HepG2 (cell line): ENCODE measurements around the gene C4orf54.

Source experiments
- DZIP1 ChIP-seq: sonication (generic); formaldehyde crosslinking; IDR thresholded peaks from 2 replicates; pipeline ENCODE4 v1.5.0; 2020; ENCODE audit warnings: mild to moderate bottlenecking, missing genetic modification reagents
- MAFK ChIP-seq, 2 experiments: IDR thresholded peaks in 1 of 2; conservative IDR thresholded peaks in 1 of 2; 2 replicates each; pipeline ENCODE4 v1.6.1; 2011; ENCODE audit warnings: improper control_type of control experiment in 2 of 2, low read length in 2 of 2
- ZNF205 ChIP-seq: IDR thresholded peaks from 2 replicates; pipeline ENCODE4 v1.6.1; 2018; ENCODE audit warnings: missing biosample characterization, missing genetic modification reagents
- ZNF670 ChIP-seq: sonication (generic); formaldehyde crosslinking; IDR thresholded peaks from 2 replicates; pipeline ENCODE4 v1.8.0; 2022; ENCODE audit warnings: mild to moderate bottlenecking, missing genetic modification reagents, borderline replicate concordance

- TF ChIP-seq DZIP1 (CRISPR knock-in tag) (no peak), ZNF205 (CRISPR knock-in tag) (no peak), ZNF670 (CRISPR knock-in tag) (no peak), MAFK (conservative IDR thresholded peaks at IDR 0.05 in 1 of 2, IDR thresholded peaks at IDR 0.05 in 1 of 2; ENCODE audit: low read length in 2 of 2) (no peak)
Observed at GRCh38 chr4:99670409-99671073, 12.9 kb upstream of the C4orf54 start.
